ENCODE results near the gene TAS1R2. TPM values are rescaled to one million over a fixed set of nuclear protein-coding genes. Genes with fewer than 3 reads are reported as not detected.

The TAS1R2 gene
- total and polyA plus RNA-seq, 2 of the 13 experiments (the other 11 are each of a cell fraction or from before 2014, with no cell fraction given), result not detected

GRCh38 chr1:18805150-18805879 is 54.1 kb downstream of the TAS1R2 start (continued):
- TF ChIP-seq TFE3 (CRISPR knock-in tag; IDR thresholded peaks at IDR 0.05) (no peak), PBX3 (CRISPR knock-in tag; IDR thresholded peaks at IDR 0.05; ENCODE audit: borderline replicate concordance) (no peak)

GRCh38 chr1:18803851-18804250 is 55.6 kb downstream of the TAS1R2 start:
- in situ Hi-C loops (cut with HindIII; ENCODE audit: extremely low pct_ligation_motif_present, low pct_unique_long_range_greater_than_20kb) (no loop called here), intact Hi-C loops (cut with micrococcal nuclease; ENCODE audit: unreplicated experiment) (no loop called here)
- Histone ChIP-seq H3K27me3 (ENCODE audit: control insufficient read depth in 1 of 2, insufficient read depth in 2 of 2, low read length in 2 of 2) (peaks cover 5 to 34% of the 10 kb centered on the region in 2 experiments; a peak in 3 of 5 replicates), H2AFZ (ENCODE audit: low read length) (no peak overlapping the region), H3K9me3 (ENCODE audit: low read length) (no peaks in the 10 kb centered on the region), H3K27ac (ENCODE audit: extremely low read length, insufficient read depth, low read length) (no peak overlapping the region), H4K20me1 (ENCODE audit: insufficient read depth, low read length) (no peaks in the 10 kb centered on the region), H3K4me1 (ENCODE audit: insufficient read depth, low read length) (no peaks in the 10 kb centered on the region), H3K79me2 (ENCODE audit: insufficient read depth, low read length) (no peaks in the 10 kb centered on the region), H3K9ac (ENCODE audit: insufficient read depth, low read depth, low read length) (no peak overlapping the region), H3K36me3 (replicated peaks in 1 of 2; ENCODE audit: control insufficient read depth in 1 of 2, insufficient read depth in 2 of 2, low read length in 2 of 2) (no peaks in the 10 kb centered on the region), H3K4me2 (ENCODE audit: low read depth, low read length) (no peak overlapping the region), H3K4me3 (replicated peaks in 1 of 3; ENCODE audit: insufficient read depth in 1 of 3, low read depth in 2 of 3, low read length in 3 of 3) (no peak overlapping the region)
- ChIA-PET POLR2A (no interaction called here), CTCF (ENCODE audit: low intra/inter-chr PET ratio, low total read pairs) (no interaction called here)
- FAIRE-seq (no peak), DNase-seq (ENCODE audit: low spot score) (no peak), ATAC-seq (no peak)
- TF ChIP-seq IRF9 (CRISPR knock-in tag; IDR thresholded peaks at IDR 0.05; ENCODE audit: borderline replicate concordance) (no peak), FLYWCH1 (CRISPR knock-in tag; IDR thresholded peaks at IDR 0.05) (no peak), ZNF549 (CRISPR knock-in tag; IDR thresholded peaks at IDR 0.05) (no peak), E2F1 (CRISPR knock-in tag; IDR thresholded peaks at IDR 0.05) (no peak), TP53 (CRISPR knock-in tag; conservative IDR thresholded peaks at IDR 0.05) (no peak), HOXA3 (CRISPR knock-in tag; IDR thresholded peaks at IDR 0.05) (no peak), HBP1 (CRISPR knock-in tag; IDR thresholded peaks at IDR 0.05; ENCODE audit: low read depth) (no peak), ZNF781 (CRISPR knock-in tag; IDR thresholded peaks at IDR 0.05; ENCODE audit: borderline replicate concordance, not compliant biosample characterization) (no peak), RBAK (CRISPR knock-in tag; IDR thresholded peaks at IDR 0.05) (no peak), ZNF367 (CRISPR knock-in tag; IDR thresholded peaks at IDR 0.05; ENCODE audit: borderline replicate concordance) (no peak), MZF1 (CRISPR knock-in tag; IDR thresholded peaks at IDR 0.05; ENCODE audit: borderline replicate concordance) (no peak), ZNF460 (CRISPR knock-in tag; IDR thresholded peaks at IDR 0.05; ENCODE audit: borderline replicate concordance) (no peak)
- BruUV-seq (replicated peaks), result no TSS peak
- WGBS (ENCODE audit: low lambda C conversion rate), result 29% methylated on average over 4 of the region's 10 CpGs

Data from HepG2 (cell line).